HT1080 (cell line): Measurements from ENCODE around the gene SELENOT. TPM values are rescaled to one million over a fixed set of nuclear protein-coding genes. Genes with fewer than 3 reads are reported as not detected.
"Not testable (repeated sequence)": the region's sequence is repeated elsewhere in the genome, so short reads cannot be mapped to it uniquely, and the experiment has no call there.

Experiments used
- DNase-seq: peaks from one replicate; pipeline ENCODE4 v3.0.0-alpha.2; 2015; ENCODE audit warnings: low read depth
- total RNA-seq: library from RNA; depleted of rRNA; stranded (reverse); fragments of >200 nt; shearing (Covaris generic); gene quantifications from 2 replicates; pipeline ENCODE4 v1.2.3, GENCODE V29; 2014

Gene SELENOT
- total RNA-seq, 1 experiment from 2014 or later, result 348 TPM

- DNase-seq, result no peak
Observed at GRCh38 chr3:150607267-150608065, 4.3 kb downstream of the SELENOT start.

- no peak for DNase-seq
Observed at GRCh38 chr3:150609988-150610387, 6.9 kb downstream of the SELENOT start.

- no peak for DNase-seq
Observed at GRCh38 chr3:150610785-150611184, 7.7 kb downstream of the SELENOT start.

- DNase-seq, result no peak
Observed at GRCh38 chr3:150611666-150612065, 8.5 kb downstream of the SELENOT start.

- DNase-seq, result no peak
Observed at GRCh38 chr3:150612494-150612893, 9.4 kb downstream of the SELENOT start.

GRCh38 chr3:150613034-150613433 lies 9.9 kb downstream of the SELENOT start:
- no peak for DNase-seq

DNA sequence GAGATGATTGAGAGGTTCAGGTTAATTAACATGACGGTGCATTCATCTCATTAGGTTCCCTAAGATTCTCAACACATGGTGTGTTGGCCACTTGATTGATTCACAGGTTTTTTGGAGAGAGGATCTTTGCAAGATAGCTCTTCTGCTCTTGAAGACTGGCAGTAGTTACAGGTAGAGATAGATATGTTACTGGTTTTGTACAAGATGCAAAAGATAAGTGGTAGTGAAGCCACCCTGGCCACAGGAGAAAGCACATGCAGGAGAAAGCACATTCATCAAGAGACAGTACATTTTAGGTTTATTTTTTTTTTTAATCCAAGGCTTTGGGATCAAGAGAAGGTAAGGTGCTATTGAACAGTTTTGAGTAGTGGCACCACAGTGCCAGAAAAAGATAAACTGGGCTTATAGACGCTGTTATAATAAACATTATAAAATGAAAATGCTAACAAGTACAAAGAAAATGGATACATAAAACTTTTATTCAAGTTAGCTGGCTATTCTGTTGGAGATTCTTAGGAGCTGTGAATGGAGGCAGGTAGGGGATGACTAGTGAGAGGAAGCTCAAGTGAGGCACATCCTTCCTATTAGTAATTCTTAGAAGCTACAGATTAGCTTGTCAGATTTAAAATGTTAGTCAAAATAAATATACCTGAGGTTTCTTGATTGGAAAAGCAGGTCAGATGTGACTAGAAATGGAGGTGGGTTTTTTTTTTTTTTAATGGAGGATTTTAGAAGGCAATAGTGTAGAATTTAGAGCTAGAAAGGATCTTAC lies 10.8 kb downstream of the SELENOT start:
- DNase-seq, result no peak

DNA sequence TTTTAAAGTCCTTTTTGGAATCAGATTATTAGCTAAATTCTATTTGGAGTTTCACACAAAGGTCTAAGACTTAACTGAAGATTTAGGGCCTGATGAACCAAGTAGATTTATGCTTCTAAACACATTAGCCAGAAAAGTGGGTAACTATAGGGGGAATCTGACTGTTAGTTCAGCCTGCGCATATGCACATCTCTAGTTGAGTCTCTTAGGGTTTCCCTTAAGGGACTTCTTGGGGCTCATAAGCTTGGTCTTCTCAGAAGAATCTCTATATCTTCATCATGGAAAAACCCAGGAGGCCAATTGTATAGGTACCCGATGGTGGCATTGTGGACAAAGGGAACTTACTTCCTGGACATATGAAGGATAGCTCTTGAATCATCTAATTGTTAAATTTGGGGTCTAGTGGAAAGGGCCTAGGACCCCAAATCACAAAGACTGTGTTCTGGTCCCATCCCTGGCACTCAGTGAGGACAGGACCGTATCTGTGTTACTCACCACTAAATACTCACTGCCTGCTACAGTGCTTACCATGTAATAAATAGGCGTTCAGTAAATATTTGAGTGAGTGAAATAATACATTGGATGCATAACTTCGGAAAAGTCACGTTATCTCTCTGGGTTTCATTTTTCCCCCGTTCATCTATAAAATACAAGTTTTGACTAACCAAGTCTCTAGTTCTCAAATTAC lies 17.0 kb downstream of the SELENOT start:
- no peak for DNase-seq

DNA sequence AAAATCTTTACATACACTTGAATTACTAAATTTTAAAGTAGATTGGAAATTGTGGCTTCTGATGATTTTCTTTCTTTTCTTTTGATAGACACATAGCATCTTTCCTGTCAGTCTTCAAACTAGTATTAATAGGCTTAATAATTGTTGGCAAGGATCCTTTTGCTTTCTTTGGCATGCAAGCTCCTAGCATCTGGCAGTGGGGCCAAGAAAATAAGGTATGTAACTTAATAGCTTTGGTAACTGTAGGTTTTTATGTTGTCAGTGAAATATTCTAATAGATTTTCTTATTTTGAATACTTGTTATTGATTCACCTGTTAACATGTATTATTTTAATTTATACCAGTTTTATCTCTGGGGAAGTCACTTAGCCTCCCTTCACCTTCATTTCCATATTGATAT lies 19.8 kb downstream of the SELENOT start:
- not testable (repeated sequence) for DNase-seq

- no peak for DNase-seq
Observed at GRCh38 chr3:150623945-150624344, 20.8 kb downstream of the SELENOT start.

- no peak for DNase-seq
Observed at GRCh38 chr3:150626148-150626930, 23.2 kb downstream of the SELENOT start.

GRCh38 chr3:150627557-150627956 lies 24.4 kb downstream of the SELENOT start:
- DNase-seq, result no peak

DNA sequence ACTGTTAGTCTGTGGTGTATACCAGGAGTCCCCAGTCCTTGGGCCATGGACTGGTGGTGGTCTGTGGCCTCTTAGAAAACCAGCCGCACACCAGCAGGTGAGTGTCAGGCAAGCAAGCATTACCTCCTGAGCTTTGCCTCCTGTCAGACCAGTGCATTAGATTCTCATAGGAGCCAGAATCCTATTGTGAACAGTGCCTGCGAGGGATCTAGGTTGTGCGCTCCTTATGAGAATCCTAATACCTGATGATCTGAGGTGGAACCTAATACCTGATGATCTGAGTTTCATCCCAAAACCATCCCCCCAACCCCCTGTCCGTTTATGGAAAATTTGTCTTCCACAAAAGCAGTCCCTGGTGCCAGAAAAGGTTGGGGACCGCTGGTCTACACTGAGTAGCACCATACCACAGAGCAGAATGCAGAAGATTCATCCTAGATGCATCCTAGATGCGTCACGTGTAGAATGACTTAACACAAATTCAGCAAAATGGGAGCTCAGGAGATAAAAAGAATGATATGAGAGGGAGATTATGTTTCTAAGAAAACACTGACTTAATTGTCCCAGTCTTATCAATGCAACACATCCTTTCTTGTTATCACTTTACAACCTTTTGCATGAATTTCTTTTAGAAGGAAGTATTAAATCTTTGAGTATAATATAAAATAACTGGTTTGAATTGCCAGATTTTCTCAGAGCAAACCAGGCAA lies 28.5 kb downstream of the SELENOT start:
- DNase-seq, result no peak

DNA sequence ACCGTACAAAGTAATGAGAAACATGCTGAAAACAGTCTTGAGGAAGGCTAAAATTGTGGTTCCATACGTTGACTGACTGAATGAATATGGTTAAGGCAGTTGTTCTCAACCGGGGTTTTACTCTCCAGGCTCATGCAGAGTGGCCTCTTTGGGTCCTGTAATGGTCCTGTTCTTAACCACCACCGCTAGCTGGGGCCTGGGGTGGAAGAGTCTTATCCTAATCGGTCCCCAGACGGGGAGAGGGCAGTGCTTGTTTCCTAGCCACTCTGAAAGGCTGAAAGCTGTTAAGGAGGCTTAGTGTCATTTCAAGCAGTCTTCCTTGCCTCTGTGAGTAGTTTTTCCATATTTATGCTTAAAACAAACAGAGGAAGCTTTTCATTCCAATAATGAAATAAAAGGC lies 32.0 kb downstream of the SELENOT start:
- DNase-seq, result no peak

GRCh38 chr3:150635526-150635925 lies 32.4 kb downstream of the SELENOT start:
- DNase-seq, result no peak

- DNase-seq, result no peak
Observed at GRCh38 chr3:150636258-150636657, 33.1 kb downstream of the SELENOT start.

DNA sequence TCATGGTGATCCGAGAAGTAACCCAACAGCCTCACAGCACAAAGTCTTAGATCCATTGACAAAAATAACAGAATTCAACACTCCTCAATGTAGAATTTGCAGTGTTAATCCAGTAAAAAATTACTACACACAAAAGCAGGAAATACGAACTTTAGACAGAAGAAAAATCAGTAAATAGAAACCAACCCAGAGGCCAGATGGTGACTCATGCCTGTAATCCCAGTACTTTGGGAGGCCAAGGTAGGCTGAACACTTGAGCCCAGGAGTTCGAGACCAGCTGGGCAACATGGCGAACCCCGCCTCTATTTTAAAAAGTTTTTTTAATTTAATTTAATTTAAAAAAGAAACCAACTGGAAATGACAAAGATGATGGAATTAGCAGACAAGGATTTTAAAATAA lies 36.1 kb downstream of the SELENOT start:
- peak; percentile 51 for DNase-seq

- DNase-seq, result no peak
Observed at GRCh38 chr3:150640256-150640655, 37.1 kb downstream of the SELENOT start.

DNA sequence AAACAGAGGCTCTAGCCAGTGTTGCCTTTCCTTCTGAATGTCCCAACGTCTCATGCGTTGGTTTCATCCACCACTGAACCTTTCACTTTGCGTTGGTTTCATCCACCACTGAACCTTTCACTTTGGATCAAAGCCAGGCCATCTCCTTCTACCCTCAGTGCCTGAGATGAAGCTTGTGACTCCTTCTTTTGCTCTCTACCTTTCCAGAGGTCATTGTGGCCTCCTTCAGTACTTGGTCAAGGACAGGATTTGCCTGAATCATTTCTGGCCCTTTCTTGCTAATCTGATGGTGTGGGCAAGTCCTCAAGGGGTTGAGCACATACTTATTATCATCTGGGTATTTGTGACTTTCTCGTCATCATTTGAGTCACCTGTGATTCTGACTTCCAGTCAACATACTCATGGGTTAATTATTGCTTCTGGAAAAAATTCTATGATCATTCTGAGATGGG lies 50.0 kb downstream of the SELENOT start:
- peak; percentile 8 for DNase-seq

GRCh38 chr3:150656316-150656715 lies 53.2 kb downstream of the SELENOT start:
- no peak for DNase-seq
